Measurements from ENCODE around the gene LRBA.

The LRBA gene

GRCh38 chr4:150585611-150586010, 429.5 kb downstream of the LRBA start:
- Histone ChIP-seq H3K36me3 (ENCODE audit: control insufficient read depth, insufficient read depth, low read length) (no peaks in the 10 kb centered on the region), H3K4me3 (ENCODE audit: low read length) (no peak overlapping the region), H3K9me3 (ENCODE audit: control insufficient read depth, insufficient read depth, low read length) (no peaks in the 10 kb centered on the region), H3K27ac (ENCODE audit: low read length) (no peak overlapping the region), H3K27me3 (ENCODE audit: control insufficient read depth, insufficient read depth, low read length) (peaks cover 14% of the 10 kb centered on the region), H3K4me1 (ENCODE audit: control insufficient read depth, insufficient read depth, low read length) (no peaks in the 10 kb centered on the region)
- WGBS (ENCODE audit: insufficient coverage, insufficient read length): no CpG with 5 or more reads among the region's 1 CpG
- DNase-seq (ENCODE audit: low read depth, low spot score): no peak

DNA sequence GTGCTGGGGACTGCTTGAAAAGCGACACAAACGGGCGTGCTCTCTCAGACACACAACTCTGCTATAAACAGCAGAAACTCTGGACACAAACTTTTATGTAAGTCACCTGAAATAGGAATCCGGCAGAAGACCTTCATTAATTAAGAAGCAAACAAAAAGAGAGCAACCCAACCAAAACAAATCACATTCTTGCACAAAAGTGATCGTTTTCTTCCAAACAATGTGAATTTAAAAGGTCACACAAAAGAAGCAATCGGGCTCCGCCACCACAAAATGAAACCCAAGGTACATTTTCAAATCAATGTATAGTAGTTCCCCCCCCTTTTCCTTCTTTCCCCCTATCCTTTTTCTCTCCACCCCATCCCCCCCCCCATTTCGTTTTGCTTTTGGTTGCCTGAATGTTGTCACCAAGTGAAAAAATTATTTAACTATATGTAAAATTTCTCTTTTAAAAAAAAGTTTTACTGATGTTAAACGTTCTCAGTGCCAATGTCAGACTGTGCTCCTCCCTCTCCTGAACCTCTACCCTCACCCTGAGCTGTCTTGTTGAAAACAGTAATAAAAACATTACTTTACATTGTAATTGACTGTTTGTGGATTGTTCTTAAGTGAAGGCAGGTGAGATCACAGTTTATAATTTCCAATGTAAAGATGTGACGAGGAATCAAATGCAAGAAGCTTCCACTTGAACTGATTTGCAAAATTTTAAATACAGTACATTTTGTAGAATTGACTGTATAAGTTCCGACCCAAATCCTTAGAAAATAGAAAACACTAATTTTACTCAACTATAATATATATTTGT, 430.8 kb downstream of the LRBA start:
- WGBS (ENCODE audit: insufficient coverage, insufficient read length): no CpG with 5 or more reads among the region's 11 CpGs
- no peaks in the 10 kb centered on the region for H3K36me3 ChIP-seq (ENCODE audit: control insufficient read depth, insufficient read depth, low read length)
- no peak for DNase-seq (ENCODE audit: low read depth, low spot score)
- peak overlapping the region; percentile 28; the same call in 1 of the 2 replicates for H3K4me3 ChIP-seq (ENCODE audit: low read length)
- no peaks in the 10 kb centered on the region for H3K4me1 ChIP-seq (ENCODE audit: control insufficient read depth, insufficient read depth, low read length)
- peaks cover 21% of the 10 kb centered on the region for H3K27me3 ChIP-seq (ENCODE audit: control insufficient read depth, insufficient read depth, low read length)
- H3K27ac ChIP-seq (ENCODE audit: low read length): no peak overlapping the region
- H3K9me3 ChIP-seq (ENCODE audit: control insufficient read depth, insufficient read depth, low read length): no peaks in the 10 kb centered on the region

GRCh38 chr4:150583287-150584110, 431.6 kb downstream of the LRBA start:
- H3K27ac ChIP-seq (ENCODE audit: low read length): no peak overlapping the region
- peaks cover 21% of the 10 kb centered on the region for H3K27me3 ChIP-seq (ENCODE audit: control insufficient read depth, insufficient read depth, low read length)
- no peaks in the 10 kb centered on the region for H3K36me3 ChIP-seq (ENCODE audit: control insufficient read depth, insufficient read depth, low read length)
- no CpG with 5 or more reads among the region's 66 CpGs for WGBS (ENCODE audit: insufficient coverage, insufficient read length)
- no peaks in the 10 kb centered on the region for H3K9me3 ChIP-seq (ENCODE audit: control insufficient read depth, insufficient read depth, low read length)
- DNase-seq (ENCODE audit: low read depth, low spot score): no peak
- H3K4me1 ChIP-seq (ENCODE audit: control insufficient read depth, insufficient read depth, low read length): peaks cover 3% of the 10 kb centered on the region; the same call in 1 of the 2 replicates
- H3K4me3 ChIP-seq (ENCODE audit: low read length): peak overlapping the region; percentile 28; the same call in 1 of the 2 replicates

DNA sequence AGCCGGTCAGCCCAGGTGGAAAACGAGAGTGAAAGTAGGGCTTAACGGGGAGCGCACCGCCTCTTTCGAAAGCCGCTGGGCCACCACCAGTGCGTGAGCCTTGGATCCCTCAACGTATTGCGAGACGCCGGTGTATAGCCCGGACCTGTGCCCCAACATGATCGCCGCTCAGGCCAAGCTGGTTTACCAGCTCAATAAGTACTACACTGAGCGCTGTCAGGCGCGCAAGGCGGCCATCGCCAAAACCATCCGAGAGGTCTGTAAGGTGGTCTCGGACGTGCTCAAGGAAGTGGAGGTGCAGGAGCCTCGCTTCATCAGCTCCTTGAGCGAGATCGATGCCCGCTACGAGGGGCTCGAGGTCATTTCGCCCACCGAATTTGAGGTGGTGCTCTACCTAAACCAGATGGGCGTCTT, 432.2 kb downstream of the LRBA start:
- Histone ChIP-seq H3K4me1 (ENCODE audit: control insufficient read depth, insufficient read depth, low read length) (peaks cover 3% of the 10 kb centered on the region; the same call in 1 of the 2 replicates), H3K36me3 (ENCODE audit: control insufficient read depth, insufficient read depth, low read length) (no peaks in the 10 kb centered on the region), H3K27ac (ENCODE audit: low read length) (no peak overlapping the region), H3K4me3 (ENCODE audit: low read length) (peak overlapping the region; percentile 28; the same call in 1 of the 2 replicates), H3K9me3 (ENCODE audit: control insufficient read depth, insufficient read depth, low read length) (no peaks in the 10 kb centered on the region), H3K27me3 (ENCODE audit: control insufficient read depth, insufficient read depth, low read length) (peaks cover 21% of the 10 kb centered on the region)
- DNase-seq (ENCODE audit: low read depth, low spot score): no peak
- WGBS (ENCODE audit: insufficient coverage, insufficient read length): no CpG with 5 or more reads among the region's 32 CpGs

- H3K4me3 ChIP-seq (ENCODE audit: low read length): peak within 1 kb of the TSS; percentile 28; the same call in 1 of the 2 replicates
- DNase-seq (ENCODE audit: low read depth, low spot score): no peak
- no CpG with 5 or more reads among the region's 27 CpGs for WGBS (ENCODE audit: insufficient coverage, insufficient read length)
These were observed 432.8 kb downstream of the LRBA start, which contains the start of gene MAB21L2 for GRCh38 chr4:150582146-150582872. Gene MAB21L2 (plus strand): TSS chr4:150582151. CDS start chr4:150583030, 879 bp downstream.

GRCh38 chr4:150581641-150582051, 433.4 kb downstream of the LRBA start:
- H3K4me3 ChIP-seq (ENCODE audit: low read length): peak overlapping the region; percentile 22; the same call in 1 of the 2 replicates
- DNase-seq (ENCODE audit: low read depth, low spot score): no peak
- H3K27ac ChIP-seq (ENCODE audit: low read length): no peak overlapping the region
- WGBS (ENCODE audit: insufficient coverage, insufficient read length): no CpG with 5 or more reads among the region's 13 CpGs
- H3K36me3 ChIP-seq (ENCODE audit: control insufficient read depth, insufficient read depth, low read length): no peaks in the 10 kb centered on the region
- no peaks in the 10 kb centered on the region for H3K9me3 ChIP-seq (ENCODE audit: control insufficient read depth, insufficient read depth, low read length)
- H3K4me1 ChIP-seq (ENCODE audit: control insufficient read depth, insufficient read depth, low read length): peaks cover 3% of the 10 kb centered on the region; the same call in 1 of the 2 replicates
- H3K27me3 ChIP-seq (ENCODE audit: control insufficient read depth, insufficient read depth, low read length): peaks cover 21% of the 10 kb centered on the region

More at GRCh38 chr4:150582146-150582872, 432.8 kb downstream of the LRBA start, which contains the start of gene MAB21L2:
- no peaks in the 10 kb centered on the region for H3K9me3 ChIP-seq (ENCODE audit: control insufficient read depth, insufficient read depth, low read length)
- no peak within 1 kb of the TSS for H3K27ac ChIP-seq (ENCODE audit: low read length)
- no peaks in the 10 kb centered on the region for H3K36me3 ChIP-seq (ENCODE audit: control insufficient read depth, insufficient read depth, low read length)
- H3K27me3 ChIP-seq (ENCODE audit: control insufficient read depth, insufficient read depth, low read length): peaks cover 21% of the 10 kb centered on the region
- H3K4me1 ChIP-seq (ENCODE audit: control insufficient read depth, insufficient read depth, low read length): peaks cover 3% of the 10 kb centered on the region; the same call in 1 of the 2 replicates

GRCh38 chr4:150581056-150581605, 434.0 kb downstream of the LRBA start:
- H3K27me3 ChIP-seq (ENCODE audit: control insufficient read depth, insufficient read depth, low read length): peaks cover 21% of the 10 kb centered on the region

GRCh38 chr4:150580306-150580705, 434.8 kb downstream of the LRBA start:
- Histone ChIP-seq H3K4me3 (ENCODE audit: low read length) (no peak overlapping the region; the same call in 1 of the 2 replicates), H3K27ac (ENCODE audit: low read length) (no peak overlapping the region), H3K36me3 (ENCODE audit: control insufficient read depth, insufficient read depth, low read length) (no peaks in the 10 kb centered on the region), H3K27me3 (ENCODE audit: control insufficient read depth, insufficient read depth, low read length) (peaks cover 21% of the 10 kb centered on the region), H3K9me3 (ENCODE audit: control insufficient read depth, insufficient read depth, low read length) (no peaks in the 10 kb centered on the region), H3K4me1 (ENCODE audit: control insufficient read depth, insufficient read depth, low read length) (peaks cover 3% of the 10 kb centered on the region; the same call in 1 of the 2 replicates)
- DNase-seq (ENCODE audit: low read depth, low spot score): no peak
- WGBS (ENCODE audit: insufficient coverage, insufficient read length): no CpG with 5 or more reads among the region's 9 CpGs

More at GRCh38 chr4:150581056-150581605, 434.0 kb downstream of the LRBA start:
- no peak for DNase-seq (ENCODE audit: low read depth, low spot score)
- Histone ChIP-seq H3K4me3 (ENCODE audit: low read length) (no peak overlapping the region), H3K36me3 (ENCODE audit: control insufficient read depth, insufficient read depth, low read length) (no peaks in the 10 kb centered on the region), H3K9me3 (ENCODE audit: control insufficient read depth, insufficient read depth, low read length) (no peaks in the 10 kb centered on the region), H3K4me1 (ENCODE audit: control insufficient read depth, insufficient read depth, low read length) (peaks cover 3% of the 10 kb centered on the region; the same call in 1 of the 2 replicates), H3K27ac (ENCODE audit: low read length) (no peak overlapping the region)
- no CpG with 5 or more reads among the region's 7 CpGs for WGBS (ENCODE audit: insufficient coverage, insufficient read length)

GRCh38 chr4:150579551-150580234, 435.4 kb downstream of the LRBA start:
- no peak overlapping the region for H3K27ac ChIP-seq (ENCODE audit: low read length)
- no peak for DNase-seq (ENCODE audit: low read depth, low spot score)
- no peaks in the 10 kb centered on the region for H3K36me3 ChIP-seq (ENCODE audit: control insufficient read depth, insufficient read depth, low read length)
- peak overlapping the region; percentile 46 for H3K4me3 ChIP-seq (ENCODE audit: low read length)
- WGBS (ENCODE audit: insufficient coverage, insufficient read length): no CpG with 5 or more reads among the region's 66 CpGs
- H3K4me1 ChIP-seq (ENCODE audit: control insufficient read depth, insufficient read depth, low read length): peaks cover 3% of the 10 kb centered on the region; the same call in 1 of the 2 replicates
- H3K9me3 ChIP-seq (ENCODE audit: control insufficient read depth, insufficient read depth, low read length): no peaks in the 10 kb centered on the region
- H3K27me3 ChIP-seq (ENCODE audit: control insufficient read depth, insufficient read depth, low read length): peaks cover 21% of the 10 kb centered on the region
